NCI-H2081 treated with DMSO at 0.1 percent for 48 hours (cell line): ENCODE data around the gene SLC9A8.

ENCODE experiments used
- DNase-seq: peaks from one replicate; lab custom pipeline; 2025; lab: John Stamatoyannopoulos, UW

The SLC9A8 gene

GRCh38 chr20:49813305-49813974, 812 bp downstream of the SLC9A8 start:
- no peak for DNase-seq

DNA sequence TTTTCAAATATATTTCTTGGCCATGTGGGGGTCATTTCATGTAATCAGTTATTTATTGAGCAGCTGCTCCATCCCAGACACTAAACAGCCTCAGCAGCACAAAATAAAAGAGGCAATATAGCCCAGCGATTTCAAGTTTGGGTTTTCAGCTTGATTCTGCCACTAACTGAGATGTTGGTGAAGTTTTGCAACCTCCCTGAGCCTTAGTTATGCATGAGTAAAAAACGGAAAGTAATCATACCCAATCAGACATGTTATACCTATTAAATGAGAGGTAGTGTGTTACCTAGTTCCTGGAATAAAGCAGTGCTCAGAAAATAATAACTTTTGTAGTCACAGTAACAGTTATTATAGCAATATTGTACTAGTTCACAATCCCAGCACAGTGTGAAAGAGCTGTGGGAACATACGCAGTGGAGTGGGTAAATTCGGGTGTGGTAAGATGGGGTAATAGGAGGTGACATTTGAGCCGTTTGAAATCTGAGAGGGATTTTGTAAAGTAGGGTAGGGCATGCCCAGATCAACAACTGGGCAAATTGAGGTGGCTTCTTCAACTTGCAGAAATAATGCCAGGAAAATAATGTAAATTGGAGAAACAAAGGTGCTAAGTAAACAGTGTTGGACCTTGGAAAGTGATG, 1.5 kb downstream of the SLC9A8 start:
- no peak for DNase-seq

DNA sequence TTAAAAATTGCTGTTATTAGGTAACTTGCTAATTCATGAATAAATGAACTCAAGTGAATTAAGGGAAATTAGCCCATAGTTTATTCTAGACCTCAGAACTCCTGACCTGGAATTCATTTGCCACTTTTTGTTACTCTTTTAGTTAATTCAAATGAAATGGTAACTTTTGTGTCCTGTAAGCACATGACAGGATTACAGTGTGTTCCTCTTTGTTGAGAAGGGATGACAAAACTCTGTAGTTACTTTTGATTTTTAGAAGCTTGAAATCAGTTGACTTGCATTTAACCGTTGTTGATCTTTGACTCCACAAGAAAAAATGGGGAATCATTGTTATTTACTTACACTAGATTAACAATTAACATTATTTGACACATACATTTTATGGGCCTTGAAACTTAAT, 6.2 kb downstream of the SLC9A8 start:
- no peak for DNase-seq

DNA sequence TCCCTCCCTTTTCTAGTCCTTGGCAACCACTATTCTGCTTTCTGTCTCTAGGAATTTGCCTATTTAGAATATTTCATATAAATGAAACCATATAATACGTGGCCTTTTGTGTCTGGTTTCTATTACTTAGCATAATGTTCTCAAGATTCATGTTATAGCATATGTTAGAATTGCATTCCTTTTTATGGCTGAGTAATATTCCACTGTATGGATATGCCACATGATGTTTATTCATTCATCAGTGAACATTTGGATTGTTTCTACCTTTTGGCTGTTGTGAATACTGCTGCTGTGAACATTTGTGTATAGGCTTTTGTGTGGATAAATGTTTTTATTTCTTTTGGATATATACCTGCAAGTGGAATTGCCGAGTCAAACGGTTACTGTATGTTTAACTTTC, 7.1 kb downstream of the SLC9A8 start:
- no peak for DNase-seq

GRCh38 chr20:49821381-49821780, 8.8 kb downstream of the SLC9A8 start:
- no peak for DNase-seq

DNA sequence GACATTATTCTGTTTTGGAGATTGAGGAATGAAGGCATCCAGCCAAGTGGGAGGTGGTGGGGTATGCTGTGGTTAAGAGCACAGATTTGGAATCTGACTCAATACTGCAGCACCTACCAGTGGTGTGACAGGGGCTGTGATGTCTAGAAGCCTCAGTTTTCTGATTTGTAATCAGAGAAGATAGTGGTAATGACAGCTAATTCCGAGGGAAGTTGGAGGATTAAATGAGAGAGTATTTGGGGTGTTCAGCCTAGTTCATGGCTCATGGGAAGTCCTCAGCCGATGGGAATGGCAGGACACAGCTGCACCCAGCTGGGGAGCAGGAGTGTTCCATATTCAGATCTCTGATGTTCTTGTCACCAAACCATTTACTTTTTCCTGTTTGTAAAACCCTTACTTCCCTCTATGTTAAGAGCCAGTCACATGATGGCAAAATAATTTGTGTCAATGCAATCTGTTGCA, 9.3 kb downstream of the SLC9A8 start:
- DNase-seq = no peak

DNA sequence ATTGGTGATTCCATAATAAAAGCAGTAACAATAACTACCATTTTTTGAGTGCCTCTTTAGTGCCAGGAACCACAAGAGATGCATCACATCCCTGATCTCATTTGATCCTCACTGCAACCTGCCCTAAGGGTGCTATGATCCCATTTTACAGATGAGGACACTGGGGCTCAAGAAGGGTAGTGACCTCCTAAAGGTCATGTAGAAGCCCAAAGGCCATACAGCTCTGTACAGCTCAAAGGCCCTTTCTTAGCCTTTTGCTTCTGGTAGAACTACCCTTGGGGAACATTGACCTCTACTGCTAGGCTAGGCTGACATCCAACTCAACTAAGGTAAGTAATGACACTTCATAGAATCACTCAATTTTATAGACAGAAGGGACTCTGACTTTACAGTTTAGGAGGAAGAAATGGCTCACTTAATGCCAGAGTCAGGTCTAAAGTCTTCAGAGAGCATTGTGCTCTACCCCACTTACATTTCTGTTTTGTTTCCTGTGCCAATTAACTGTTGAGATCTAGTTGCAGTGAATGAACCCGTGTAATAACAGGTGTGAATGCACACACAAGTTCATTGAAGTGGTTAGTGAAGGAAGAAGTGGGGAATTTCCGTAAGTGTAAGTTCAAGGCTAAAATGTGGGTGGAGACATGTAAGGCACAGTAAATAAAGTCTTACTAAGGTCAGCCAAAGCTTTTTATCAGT, 10.7 kb downstream of the SLC9A8 start:
- DNase-seq = no peak

- no peak for DNase-seq
These were observed 11.6 kb downstream of the SLC9A8 start for GRCh38 chr20:49824206-49824605.

DNA sequence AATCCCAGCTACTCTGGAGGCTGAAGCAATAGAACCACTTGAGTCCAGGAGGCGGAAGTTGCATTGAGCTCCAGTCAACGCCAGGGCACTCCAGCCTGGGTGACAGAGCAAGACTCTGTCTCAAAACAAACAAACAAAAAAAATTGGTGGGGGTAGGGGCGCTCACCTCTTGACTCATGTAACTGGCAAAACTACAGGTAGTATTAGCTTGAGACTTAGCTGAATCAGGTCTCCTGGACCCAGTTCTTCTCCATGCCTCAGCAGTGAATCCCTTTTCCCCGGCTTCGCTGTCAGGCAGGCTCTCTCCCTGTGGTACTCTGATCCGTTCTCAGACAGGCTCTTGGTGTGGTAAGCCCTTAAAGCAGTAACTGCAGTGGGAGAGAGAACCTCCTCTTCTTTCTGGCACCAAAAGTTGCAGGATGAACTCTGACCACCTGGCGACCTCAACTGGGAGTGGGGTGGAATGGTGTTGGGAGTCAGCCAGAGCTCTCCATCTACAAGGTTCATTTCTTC, 12.9 kb downstream of the SLC9A8 start:
- no peak for DNase-seq

- no peak for DNase-seq
These were observed 18.6 kb downstream of the SLC9A8 start for GRCh38 chr20:49831022-49831769.

DNA sequence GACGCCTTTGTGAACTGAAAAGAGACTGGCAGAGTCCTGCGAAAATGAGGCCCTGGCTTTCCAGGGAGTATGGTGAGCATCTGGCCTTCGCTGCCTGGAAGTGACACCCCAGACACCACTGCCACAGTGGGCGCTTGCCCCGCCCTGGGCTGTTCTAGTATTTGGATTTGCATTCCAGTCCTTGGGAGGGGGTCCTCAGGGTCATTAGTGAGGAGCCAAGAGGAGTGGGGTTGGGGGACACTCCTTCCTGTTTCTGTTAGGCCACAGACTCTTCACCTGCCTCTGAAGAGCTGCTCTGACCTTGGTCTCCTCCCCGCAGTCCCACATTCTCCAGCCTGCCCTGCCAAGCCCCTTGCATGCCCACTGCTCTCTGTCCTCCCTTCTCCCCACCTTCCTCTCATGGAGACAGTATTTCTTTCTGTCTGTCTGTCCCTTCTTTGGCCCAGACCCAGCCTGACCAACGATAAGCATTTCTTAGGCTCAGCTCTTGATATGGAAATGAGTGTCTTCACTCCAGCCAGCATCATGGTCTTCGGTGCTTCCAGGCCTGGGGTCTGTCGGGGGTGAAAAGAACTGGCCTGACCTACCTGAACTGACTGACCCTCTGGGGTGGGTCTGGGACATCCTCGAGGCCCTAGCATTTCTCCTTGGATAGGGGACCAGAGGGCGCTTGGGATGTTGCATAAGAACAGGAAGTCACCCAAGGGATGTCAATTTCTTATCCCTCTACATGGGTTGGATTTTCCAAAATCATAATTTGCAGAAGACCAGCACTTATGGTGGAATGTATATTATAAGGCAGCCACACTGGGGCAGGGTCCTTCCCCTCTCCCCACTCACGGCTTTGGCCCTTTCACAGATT, 19.4 kb downstream of the SLC9A8 start:
- DNase-seq = no peak

GRCh38 chr20:49832632-49833327, 20.2 kb downstream of the SLC9A8 start:
- DNase-seq = no peak

DNA sequence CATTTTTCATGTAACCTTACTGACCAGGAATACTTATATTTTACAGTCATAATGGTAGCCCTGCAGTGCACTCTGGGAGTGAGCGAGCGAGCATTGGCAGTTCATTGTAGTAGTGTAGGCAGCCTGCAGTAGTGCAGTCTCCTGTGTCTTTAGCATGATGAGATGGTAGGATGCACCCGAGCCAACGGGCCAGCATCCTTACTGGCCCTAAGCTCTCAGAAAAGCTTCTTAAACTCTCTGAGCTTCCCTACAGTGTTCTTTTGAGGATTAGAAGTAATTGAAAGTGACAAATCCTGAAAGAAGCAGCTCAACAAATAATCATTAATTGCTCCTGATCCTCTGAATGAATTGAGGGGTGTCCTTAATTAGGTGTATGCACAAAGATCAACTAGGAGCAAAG, 20.9 kb downstream of the SLC9A8 start:
- no peak for DNase-seq

DNA sequence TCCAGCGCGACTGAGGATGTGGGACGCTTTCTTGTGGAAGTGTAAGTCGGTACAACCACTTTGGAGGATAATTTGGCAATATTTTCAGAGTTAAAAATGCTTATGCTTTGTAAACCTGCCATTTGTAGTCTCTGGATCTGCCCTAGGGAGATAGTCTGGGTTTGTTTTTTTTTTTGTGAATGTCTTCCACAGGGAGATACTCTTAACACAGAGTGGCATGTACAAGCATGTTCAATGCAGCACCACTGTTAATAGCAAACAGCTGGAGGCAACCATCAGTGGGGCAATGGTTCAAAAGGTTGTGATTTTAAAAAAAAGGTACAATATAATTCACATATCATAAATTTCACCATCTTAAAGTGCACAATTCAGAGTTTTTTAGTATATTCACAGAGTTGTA, 22.4 kb downstream of the SLC9A8 start:
- DNase-seq = no peak

DNA sequence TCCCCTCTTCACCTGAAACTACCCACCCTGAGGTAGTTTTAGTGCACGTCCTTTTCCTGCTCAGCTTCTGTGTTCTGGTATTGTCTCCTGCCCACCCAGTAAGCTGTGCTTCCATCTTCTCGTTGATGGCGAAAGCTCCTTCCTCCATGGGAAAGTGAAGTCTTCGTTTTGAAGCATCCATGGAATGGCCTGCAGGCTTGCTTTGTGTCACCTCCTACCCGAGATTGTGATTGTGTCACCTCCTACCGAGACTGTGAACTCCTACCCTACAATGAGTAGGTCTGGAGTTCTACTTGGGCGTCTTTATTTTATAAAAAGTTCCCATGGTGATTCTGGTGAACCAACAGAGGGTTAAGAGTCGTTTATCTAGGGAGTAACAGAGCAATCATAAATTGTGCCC, 25.9 kb downstream of the SLC9A8 start:
- DNase-seq = no peak

- DNase-seq = no peak
These were observed 30.5 kb downstream of the SLC9A8 start for GRCh38 chr20:49843139-49843538.

DNA sequence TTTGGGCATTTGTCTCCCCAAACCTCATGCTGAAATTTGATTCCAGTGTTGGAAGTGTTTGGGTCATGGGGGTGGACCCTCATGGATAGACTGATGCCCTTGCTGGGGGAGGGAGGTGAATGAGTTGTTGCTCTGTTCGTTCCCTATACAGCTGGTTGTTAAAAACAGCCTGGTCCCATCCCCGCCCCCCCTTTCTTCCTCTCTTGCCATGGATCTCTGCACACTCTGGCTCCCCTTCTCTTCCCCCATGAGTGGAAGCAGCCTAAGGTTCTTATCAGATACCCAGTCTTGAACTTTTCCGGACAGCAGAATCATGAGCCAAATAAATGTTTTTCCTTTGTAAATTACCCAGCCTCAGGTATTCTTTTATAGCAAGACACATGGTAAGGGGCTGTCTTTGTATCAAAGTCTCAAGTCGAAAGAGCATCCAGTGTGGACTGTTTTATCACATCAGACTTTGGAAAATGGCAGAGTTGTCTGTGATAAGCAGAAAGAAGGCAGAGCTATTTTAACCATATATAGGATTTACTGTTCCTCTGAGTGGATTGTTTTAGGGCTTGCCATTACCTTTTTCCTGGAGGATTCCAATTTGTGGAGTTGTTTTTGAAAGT, 31.2 kb downstream of the SLC9A8 start:
- DNase-seq = no peak

GRCh38 chr20:49845060-49845459, 32.4 kb downstream of the SLC9A8 start:
- no peak for DNase-seq

GRCh38 chr20:49846206-49846807, 33.7 kb downstream of the SLC9A8 start:
- no peak for DNase-seq
